ENCODE results near the gene ETF1.
A peak's percentile ranks its signal among the peaks of the same experiment; 100 is the strongest.

ETF1 gene

DNA sequence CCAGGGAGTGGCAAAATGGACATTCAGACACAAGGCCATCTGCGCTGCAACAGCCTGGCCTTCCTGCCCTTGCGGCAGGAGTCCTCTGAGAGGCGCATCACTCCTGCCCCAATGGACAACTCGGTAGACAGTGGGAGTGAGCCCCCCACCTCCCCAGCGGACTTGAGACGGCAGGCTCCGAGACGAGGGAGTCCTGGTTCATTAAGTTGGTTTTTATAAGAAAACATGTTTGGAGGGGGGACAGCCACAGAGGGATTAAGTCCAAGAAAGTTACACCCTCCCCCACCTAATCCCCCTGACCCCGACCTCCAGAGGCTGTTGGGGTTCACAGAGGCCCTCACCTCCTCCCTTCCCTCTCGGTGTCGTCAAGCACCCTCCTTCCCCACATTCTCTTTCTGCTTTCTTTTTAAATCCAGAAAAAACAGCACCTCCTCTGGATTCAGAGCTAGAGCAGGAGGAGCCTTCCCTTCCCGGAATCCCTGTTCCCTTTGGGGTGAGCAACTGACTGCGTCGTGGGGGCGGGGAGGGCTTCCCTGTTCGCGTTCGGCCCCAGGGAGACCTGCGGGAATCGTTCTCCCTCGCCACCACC is 79.5 kb downstream of the ETF1 start:
- no peak for DNase-seq (ENCODE audit: low read depth in 3 of 3)

DNA sequence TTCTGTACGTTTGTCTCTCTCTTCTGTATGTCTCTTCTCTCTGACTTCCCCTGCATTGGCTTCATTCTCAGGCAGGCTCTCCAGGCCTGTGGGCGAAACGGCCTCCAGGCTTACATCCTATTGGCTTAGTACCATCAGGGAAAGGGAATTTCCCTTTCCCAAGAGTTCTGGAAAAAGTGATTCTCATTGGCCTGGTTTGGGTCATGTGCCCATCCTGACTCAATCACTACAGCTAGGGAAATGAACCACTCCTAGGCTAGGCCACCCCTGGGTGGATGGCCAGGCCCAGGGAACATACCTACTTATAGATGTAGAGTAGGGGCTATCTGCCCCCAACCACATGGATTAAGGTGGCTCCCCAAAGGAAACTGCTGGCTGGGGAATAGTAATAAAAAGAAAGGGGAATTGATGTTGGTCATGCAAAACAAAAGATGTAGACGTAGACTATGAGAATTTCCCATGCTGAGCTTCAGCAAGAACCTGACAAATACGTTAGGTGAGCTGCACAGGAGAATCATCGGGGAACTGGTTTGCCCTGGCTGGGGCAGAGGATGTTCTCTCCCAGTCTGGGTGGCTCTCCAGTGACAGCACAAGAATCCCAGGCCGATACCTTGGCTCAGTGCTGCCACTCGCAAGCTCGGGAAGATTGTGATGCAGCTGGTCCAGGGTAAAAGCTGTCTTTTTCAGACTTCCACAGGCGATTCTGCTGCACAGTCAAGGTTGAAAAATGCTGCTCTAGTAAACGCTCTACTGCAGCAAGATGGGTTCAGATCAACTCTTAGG is 81.5 kb downstream of the ETF1 start:
- no peak for DNase-seq (ENCODE audit: low read depth in 3 of 3)

DNA sequence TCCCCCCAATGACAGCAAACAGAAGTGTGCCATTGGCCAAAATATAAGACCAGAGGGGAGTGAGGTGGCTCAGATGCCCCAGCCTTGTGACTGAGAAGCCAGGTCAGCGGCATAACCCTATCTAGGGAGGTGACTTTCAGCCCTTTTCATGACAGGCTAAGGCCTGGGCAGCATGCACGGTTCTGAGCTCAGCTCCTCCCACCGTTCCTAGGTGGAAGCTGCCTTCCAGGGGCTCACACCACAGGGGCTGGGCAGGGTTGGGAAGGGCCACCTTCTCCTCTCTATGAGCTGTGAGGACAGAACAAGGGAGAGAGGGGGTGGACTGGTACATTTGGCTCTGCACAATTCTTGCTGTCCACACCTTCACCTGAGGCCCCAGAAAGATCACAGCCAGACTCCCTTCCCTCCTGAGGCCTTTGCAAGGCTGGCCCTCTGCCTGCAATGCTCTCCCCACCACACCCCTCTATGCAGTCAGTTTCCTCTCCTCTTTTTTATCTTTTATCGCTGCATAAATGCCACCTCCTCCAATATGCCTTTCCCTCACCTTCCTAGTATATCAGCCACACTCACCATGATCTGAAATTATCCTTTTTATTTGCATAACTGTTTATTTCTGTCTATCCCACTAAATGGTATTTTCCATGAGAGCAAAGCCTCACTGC is 82.9 kb downstream of the ETF1 start:
- no peak for DNase-seq (ENCODE audit: low read depth in 3 of 3)

DNA sequence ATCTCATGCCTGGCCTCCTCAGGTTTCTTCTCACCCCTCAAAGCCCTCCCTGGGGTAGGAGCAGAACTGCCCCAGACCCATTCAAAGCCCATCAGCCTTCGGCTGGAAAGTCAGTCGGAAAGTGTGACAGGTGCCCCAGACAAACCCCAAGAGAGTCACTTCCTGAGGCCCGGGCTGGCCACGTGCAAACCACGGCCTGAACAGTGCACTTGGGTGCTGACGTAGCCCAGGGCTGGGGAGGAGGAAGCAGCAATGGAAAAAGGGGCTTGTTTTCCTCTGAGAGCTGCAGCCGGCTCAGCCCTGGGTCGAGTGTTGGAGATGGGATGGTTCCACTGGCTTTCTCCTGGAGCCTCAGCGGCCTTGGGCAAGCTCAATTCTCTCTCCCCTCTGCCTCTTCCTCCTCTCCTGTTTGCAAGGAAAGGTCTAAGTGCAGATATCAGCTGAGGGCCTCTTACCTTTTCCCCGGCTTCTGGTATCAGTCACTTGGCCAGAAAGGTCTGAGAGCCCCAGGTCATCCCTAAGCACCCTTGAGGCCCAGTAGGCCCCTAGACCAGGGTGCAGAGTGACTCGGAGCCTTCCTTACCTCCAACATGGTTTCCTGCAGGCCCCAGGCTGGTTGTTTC is 83.6 kb downstream of the ETF1 start:
- peak; percentile 72 to 86 (median 81) for DNase-seq (ENCODE audit: low read depth in 3 of 3)

- no peak for DNase-seq (ENCODE audit: low read depth in 3 of 3)
Measured at GRCh38 chr5:138458856-138459255, 84.2 kb downstream of the ETF1 start.

DNA sequence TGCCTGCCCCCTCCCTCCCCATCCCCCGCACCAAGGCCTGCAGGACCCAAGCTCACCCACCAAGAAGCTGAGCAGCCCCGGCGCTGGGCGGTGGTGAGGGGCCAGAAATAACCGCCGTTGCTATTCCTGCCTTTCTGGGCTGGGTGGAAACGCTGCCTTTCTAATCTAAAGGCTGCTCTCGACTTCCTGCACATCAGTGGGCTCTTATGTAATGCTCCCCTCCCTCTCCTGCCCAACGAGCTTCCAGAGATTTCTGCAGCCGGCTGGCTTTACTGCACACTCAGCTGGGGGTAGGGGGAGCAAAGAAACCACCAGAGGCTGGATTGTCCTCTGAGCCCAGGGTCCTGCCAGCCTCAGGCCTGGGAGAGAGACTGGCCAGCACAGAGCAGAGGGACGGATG is 84.7 kb downstream of the ETF1 start:
- no peak for DNase-seq (ENCODE audit: low read depth in 3 of 3)

DNA sequence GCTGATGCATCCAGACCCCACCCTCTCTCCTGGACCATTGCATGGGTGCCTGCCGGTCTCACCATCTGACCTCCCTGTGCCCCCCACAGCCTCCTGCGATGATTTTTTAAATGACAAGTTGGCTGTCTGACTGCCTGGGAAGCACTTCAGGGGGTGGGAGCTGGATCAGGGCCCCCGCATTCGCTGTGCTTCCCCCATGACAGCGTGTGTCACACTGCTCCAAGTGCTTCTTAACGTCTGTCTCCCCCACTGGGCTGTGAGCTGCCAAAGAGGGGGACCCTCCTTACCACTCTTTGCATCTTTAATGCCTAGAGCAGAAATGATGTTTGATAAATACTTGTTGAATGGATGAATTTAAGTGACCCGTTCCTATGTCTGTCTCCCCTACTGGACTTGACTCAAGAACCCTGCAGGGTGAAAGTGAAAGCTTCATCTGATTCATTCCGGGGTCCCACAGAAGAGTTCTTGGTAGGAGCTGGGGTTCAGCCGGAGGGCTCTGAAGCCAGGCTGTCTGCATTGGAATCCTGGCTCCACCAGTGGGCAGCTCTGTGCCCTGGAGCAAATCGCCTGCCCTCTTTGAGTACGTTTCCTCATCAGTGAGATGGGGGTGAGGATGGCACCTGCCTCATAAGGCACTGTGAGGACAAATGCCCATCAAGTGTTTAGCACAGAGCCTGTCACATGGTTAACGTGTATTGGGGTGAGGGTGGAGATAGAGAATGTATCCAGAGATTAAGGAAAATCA is 85.3 kb downstream of the ETF1 start:
- no peak for DNase-seq (ENCODE audit: low read depth in 3 of 3)
